OCI-LY7 (cell line): ENCODE results near the gene LCN12. TPM values are rescaled to one million over a fixed set of nuclear protein-coding genes. Genes with fewer than 3 reads are reported as not detected.
A peak's percentile ranks its signal among the peaks of the same experiment; 100 is the strongest.

Source experiments
- BruUV-seq: library from RNA; stranded (reverse); fragments of 400-500 nt; replicated peaks from 2 replicates; lab custom pipeline; 2021; lab: Mats Ljungman, UMichigan
- CTCF ChIA-PET: fragments of 300-600 bp; sonication (Branson Sonifier 250); formaldehyde crosslinking; loops from one replicate; lab custom pipeline; 2022; ENCODE audit warnings: antibody characterized with exemption; ENCODE audit not compliant: unreplicated experiment; lab: Charles Lee
- POLR2A ChIA-PET: fragments of 300-600 bp; sonication (Branson Sonifier 250); formaldehyde crosslinking; loops from one replicate; lab custom pipeline; 2022; ENCODE audit warnings: antibody characterized with exemption; lab: Charles Lee
- DNase-seq: peaks from one replicate; pipeline ENCODE4 v3.0.0-alpha.2; 2015; ENCODE audit warnings: low spot score
- H2AFZ ChIP-seq: fragments of 200-600 bp; sonication (generic), shearing (Covaris generic); 2 replicates; pipeline ENCODE4 v1.6.1; 2014; ENCODE audit warnings: mild to moderate bottlenecking, antibody characterized with exemption, low read length, moderate library complexity
- H3K27ac ChIP-seq: fragments of 200-600 bp; sonication (generic); 2 replicates; pipeline ENCODE4 v1.5.1; 2014; ENCODE audit warnings: mixed run types, low read depth, mild to moderate bottlenecking, moderate library complexity, low read length, inconsistent platforms; ENCODE audit not compliant: poor library complexity, severe bottlenecking
- H3K36me3 ChIP-seq: fragments of 200-600 bp; sonication (generic); 2 replicates; pipeline ENCODE4 v1.6.1; 2014; ENCODE audit warnings: mild to moderate bottlenecking, antibody characterized with exemption, low read length, moderate library complexity, mixed read lengths; ENCODE audit not compliant: insufficient read depth
- H3K4me1 ChIP-seq: fragments of 200-600 bp; sonication (generic); 2 replicates; pipeline ENCODE4 v1.5.1; 2014; ENCODE audit warnings: mild to moderate bottlenecking, low read length; ENCODE audit not compliant: insufficient read depth, poor library complexity, severe bottlenecking
- H3K4me2 ChIP-seq: fragments of 200-600 bp; sonication (generic); 2 replicates; pipeline ENCODE4 v1.6.1; 2014; ENCODE audit warnings: mild to moderate bottlenecking, low read length
- H3K4me3 ChIP-seq: fragments of 200-600 bp; sonication (generic); 2 replicates; pipeline ENCODE4 v1.5.1; 2014; ENCODE audit warnings: mild to moderate bottlenecking, low read depth, low read length; ENCODE audit not compliant: poor library complexity, severe bottlenecking
- H3K79me2 ChIP-seq: fragments of 200-600 bp; sonication (generic); 2 replicates; pipeline ENCODE4 v1.6.1; 2016; ENCODE audit warnings: low read depth, mild to moderate bottlenecking, low read length, moderate library complexity, mixed read lengths; ENCODE audit not compliant: insufficient read depth
- H3K9me2 ChIP-seq: fragments of 200-600 bp; sonication (generic); 2 replicates; pipeline ENCODE4 v1.6.1; 2016; ENCODE audit warnings: mild to moderate bottlenecking, low read length, mixed read lengths; ENCODE audit not compliant: insufficient read depth
- H3K9me3 ChIP-seq: fragments of 200-600 bp; sonication (generic); 2 replicates; pipeline ENCODE4 v1.6.1; 2014; ENCODE audit warnings: mild to moderate bottlenecking, mixed run types, low read length, mixed read lengths
- H4K20me1 ChIP-seq: fragments of 200-600 bp; sonication (generic); 2 replicates; pipeline ENCODE4 v1.6.1; 2014; ENCODE audit warnings: mild to moderate bottlenecking, antibody characterized with exemption, low read length, moderate library complexity, mixed read lengths; ENCODE audit not compliant: insufficient read depth
- EZH2phosphoT487 ChIP-seq: fragments of 200-600 bp; sonication (generic); IDR thresholded peaks from 2 replicates; pipeline ENCODE4 v1.6.1; 2018; ENCODE audit warnings: low read depth, borderline replicate concordance, mild to moderate bottlenecking, mixed run types, antibody characterized with exemption, low read length, moderate library complexity, mixed read lengths
- intact Hi-C: fragments of 100-400 bp; cut with micrococcal nuclease; formaldehyde crosslinking; loops from one replicate; pipeline ENCODE4 v1.10.0; 2022; ENCODE audit not compliant: unreplicated experiment
- total RNA-seq, 2 experiments: library from RNA; depleted of rRNA in 1 of 2; stranded (reverse); fragments of >200 nt in 1 of 2; shearing (Covaris generic) in 1 of 2; gene quantifications; 2 replicates each; pipeline ENCODE4 v1.2.3, GENCODE V29; 2014 to 2022
- TF ChIP-seq, protein P1 (sequence below): fragments of 200-600 bp; sonication (generic); conservative IDR thresholded peaks from 2 replicates; pipeline ENCODE4 v1.5.1; 2014; ENCODE audit warnings: mild to moderate bottlenecking, antibody characterized with exemption, low read length, moderate library complexity, mixed read lengths

Gene LCN12
- total RNA-seq, 2 experiments from 2014 or later = 0.95 to 3.7 TPM

DNA sequence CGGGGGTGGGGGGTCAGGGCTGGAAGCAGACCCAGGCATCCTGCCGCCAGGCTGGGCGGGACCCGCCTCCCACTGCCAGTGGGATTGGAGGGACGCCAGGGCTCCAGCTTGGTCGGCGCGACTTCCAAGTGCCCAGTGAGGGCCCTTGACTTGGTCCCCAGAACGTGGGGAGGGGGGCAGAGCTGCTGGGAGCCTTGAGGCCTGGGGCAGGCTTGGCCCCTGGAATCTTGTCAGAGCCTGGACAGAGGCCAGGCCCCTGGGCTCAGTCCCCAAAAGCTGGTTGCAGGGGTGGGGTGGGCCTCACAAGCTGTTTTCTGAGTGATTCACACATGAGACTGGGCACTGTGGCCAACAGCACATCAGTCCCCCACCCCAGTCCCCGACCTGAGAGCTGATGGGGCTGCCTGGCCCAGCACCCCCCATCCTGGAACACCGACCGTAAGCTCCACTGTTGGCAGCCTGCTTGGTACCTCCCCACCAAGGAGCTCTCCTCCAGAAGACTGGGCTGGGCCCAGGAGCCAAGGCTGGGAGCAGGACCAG lies 43.8 kb downstream of the LCN12 start:
- Histone ChIP-seq H2AFZ (no peak overlapping the region), H4K20me1 (no peaks in the 10 kb centered on the region), H3K9me2 (no peaks in the 10 kb centered on the region), H3K79me2 (no peaks in the 10 kb centered on the region; the same call in 1 of the 2 replicates), H3K4me1 (peaks cover 55% of the 10 kb centered on the region), H3K4me2 (peak overlapping the region; percentile 33), H3K4me3 (no peak overlapping the region), H3K27ac (peak overlapping the region; percentile 3), H3K36me3 (0 out of 2 replicates have a peak, but pooled peaks cover 3% of the 10 kb centered on the region), H3K9me3 (no peaks in the 10 kb centered on the region)
- TF ChIP-seq EZH2phosphoT487 = no peak
- TF ChIP-seq, protein P1, sequence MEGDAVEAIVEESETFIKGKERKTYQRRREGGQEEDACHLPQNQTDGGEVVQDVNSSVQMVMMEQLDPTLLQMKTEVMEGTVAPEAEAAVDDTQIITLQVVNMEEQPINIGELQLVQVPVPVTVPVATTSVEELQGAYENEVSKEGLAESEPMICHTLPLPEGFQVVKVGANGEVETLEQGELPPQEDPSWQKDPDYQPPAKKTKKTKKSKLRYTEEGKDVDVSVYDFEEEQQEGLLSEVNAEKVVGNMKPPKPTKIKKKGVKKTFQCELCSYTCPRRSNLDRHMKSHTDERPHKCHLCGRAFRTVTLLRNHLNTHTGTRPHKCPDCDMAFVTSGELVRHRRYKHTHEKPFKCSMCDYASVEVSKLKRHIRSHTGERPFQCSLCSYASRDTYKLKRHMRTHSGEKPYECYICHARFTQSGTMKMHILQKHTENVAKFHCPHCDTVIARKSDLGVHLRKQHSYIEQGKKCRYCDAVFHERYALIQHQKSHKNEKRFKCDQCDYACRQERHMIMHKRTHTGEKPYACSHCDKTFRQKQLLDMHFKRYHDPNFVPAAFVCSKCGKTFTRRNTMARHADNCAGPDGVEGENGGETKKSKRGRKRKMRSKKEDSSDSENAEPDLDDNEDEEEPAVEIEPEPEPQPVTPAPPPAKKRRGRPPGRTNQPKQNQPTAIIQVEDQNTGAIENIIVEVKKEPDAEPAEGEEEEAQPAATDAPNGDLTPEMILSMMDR = no peak
- POLR2A ChIA-PET = no interaction called here
- BruUV-seq = no TSS peak
- no peak for DNase-seq
- CTCF ChIA-PET = interaction anchor here (0.6 kb wide), 1 partner anchor 44 kb away, joined by 3 read pairs; the partner anchor contains the start of gene LCN12
- intact Hi-C loops = no loop called here

DNA sequence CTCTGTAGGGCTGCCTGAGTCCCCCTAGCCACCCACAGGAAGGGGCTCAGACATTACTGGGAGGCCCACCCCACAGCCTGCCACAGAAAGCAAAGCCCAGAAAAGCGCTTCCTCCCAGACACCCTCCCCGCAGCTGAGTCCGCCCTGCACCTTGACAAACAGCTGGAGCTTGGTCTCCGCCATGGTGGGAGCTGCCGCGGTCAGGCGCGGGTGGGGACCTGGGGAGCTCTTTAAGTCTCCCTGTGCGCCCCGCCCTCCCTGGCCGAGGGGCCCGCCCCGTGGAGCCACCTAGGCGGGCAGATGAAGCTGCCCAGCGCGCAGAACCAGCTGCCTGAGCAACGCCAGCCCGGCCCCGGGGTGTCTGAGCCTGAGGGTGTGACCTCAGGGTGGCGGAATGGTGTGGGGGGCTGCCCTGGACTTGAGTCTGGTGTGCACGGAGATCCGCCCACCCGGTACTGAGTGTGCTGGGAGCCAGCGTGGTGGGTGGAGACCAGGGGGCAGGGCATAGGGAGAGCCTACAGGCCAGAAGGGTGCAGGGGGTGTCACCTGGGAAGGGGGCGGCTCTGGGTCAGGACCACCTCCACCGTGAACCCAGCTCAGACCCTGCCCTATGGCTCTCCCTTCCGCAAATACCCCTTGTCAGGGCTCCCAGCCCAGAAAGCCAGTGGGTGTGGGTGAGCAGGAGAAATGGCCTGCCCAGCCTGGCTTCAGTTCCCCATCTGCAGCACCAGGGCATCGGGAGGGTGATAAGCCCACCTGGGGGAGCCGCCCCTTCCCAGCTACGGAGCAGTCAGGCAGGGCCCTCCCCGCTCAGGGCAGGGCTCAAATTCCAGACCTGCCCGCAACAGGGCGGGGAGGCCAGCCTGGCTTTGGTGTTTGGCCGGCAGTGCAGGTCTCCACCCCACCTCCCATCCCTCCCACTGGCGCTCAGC lies 44.6 kb downstream of the LCN12 start, which contains the start of gene CLIC3:
TSS of gene CLIC3 (minus strand) at position 208 of the 932 bp plus-strand sequence. CDS start at position 183, 25 bp downstream.
- BruUV-seq = no TSS peak
- Histone ChIP-seq H3K9me3 (no peaks in the 10 kb centered on the region), H3K36me3 (0 out of 2 replicates have a peak, but pooled peaks cover 3% of the 10 kb centered on the region), H3K79me2 (no peaks in the 10 kb centered on the region; the same call in 1 of the 2 replicates), H2AFZ (no peak within 1 kb of the TSS), H3K4me3 (no peak within 1 kb of the TSS), H3K4me2 (peak within 1 kb of the TSS; percentile 33), H3K27ac (peak within 1 kb of the TSS; percentile 3), H3K9me2 (no peaks in the 10 kb centered on the region), H3K4me1 (peaks cover 56% of the 10 kb centered on the region), H4K20me1 (no peaks in the 10 kb centered on the region)
- DNase-seq = peak; percentile 37
- ChIA-PET POLR2A (no interaction called here), CTCF (interaction anchor here (0.6 kb wide), 1 partner anchor 44 kb away, joined by 3 read pairs; the partner anchor contains the start of gene LCN12)
- intact Hi-C loops = no loop called here
- TF ChIP-seq EZH2phosphoT487 = no peak

- Histone ChIP-seq H3K79me2 (no peaks in the 10 kb centered on the region; the same call in 1 of the 2 replicates), H4K20me1 (no peaks in the 10 kb centered on the region), H3K9me2 (no peaks in the 10 kb centered on the region), H3K9me3 (no peaks in the 10 kb centered on the region), H3K4me2 (no peak overlapping the region), H2AFZ (no peak overlapping the region), H3K4me1 (peaks cover 56% of the 10 kb centered on the region), H3K27ac (no peak overlapping the region), H3K4me3 (no peak overlapping the region), H3K36me3 (0 out of 2 replicates have a peak, but pooled peaks cover 3% of the 10 kb centered on the region)
- no TSS peak for BruUV-seq
- CTCF ChIA-PET = no interaction called here
- no peak for TF ChIP-seq EZH2phosphoT487
- TF ChIP-seq, protein P1 = no peak
- no peak for DNase-seq
- POLR2A ChIA-PET = no interaction called here
- intact Hi-C loops = no loop called here
Observed at GRCh38 chr9:136997371-136997770, 45.3 kb downstream of the LCN12 start.
